Placental pericyte (primary cell): Measurements from ENCODE around the gene URAD. TPM values are rescaled to one million over a fixed set of nuclear protein-coding genes. Genes with fewer than 3 reads are reported as not detected.

Source experiments
- small RNA-seq: library from RNA; depleted of rRNA; stranded (forward); fragments of <200 nt; gene quantifications from one replicate; pipeline ENCODE3, GENCODE V24; 2012; ENCODE audit warnings: low replicate concordance
- total RNA-seq: library from RNA; depleted of rRNA; stranded (reverse); fragments of >200 nt; gene quantifications from 2 replicates; pipeline ENCODE4 v1.2.3, GENCODE V29; 2012

Gene URAD
- total RNA-seq, result not detected in 2 replicates

GRCh38 chr13:27988520-27988919 lies at the start of gene URAD:
URAD (minus strand) TSS chr13:27988693; CDS start chr13:27988637, 56 bp downstream.

GRCh38 chr13:27969082-27969865 lies 19.2 kb downstream of the URAD start, which contains the start of gene CDX2:
CDX2 (minus strand) TSS chr13:27969315; CDS start chr13:27969006, 309 bp downstream.

Small RNA genes lying within 50 kb of the gene (small RNA-seq; reads per million reads assigned to genes)
- gene ATP5F1EP2, result 0.29 reads per million
- not detected for gene RN7SL272P

Other genes with a start within 250 kb of the URAD start
- not detected in 2 replicates for gene GSX1, start 196.2 kb downstream of the URAD start, total RNA-seq
- not detected in 2 replicates for gene PDX1, start 68.7 kb downstream of the URAD start, total RNA-seq
- gene CDX2, start 19.4 kb downstream of the URAD start, total RNA-seq, result not detected in 2 replicates
- gene FLT3, start 111.9 kb upstream of the URAD start, total RNA-seq, result not detected in 2 replicates
- 20.8 and 23.5 TPM in 2 replicates for gene PAN3, start 149.9 kb upstream of the URAD start, total RNA-seq